ENCODE data around the gene ST6GALNAC5. TPM values are rescaled to one million over a fixed set of nuclear protein-coding genes. Genes with fewer than 3 reads are reported as not detected.

The ST6GALNAC5 gene
- total and polyA plus RNA-seq, 2 of the 13 experiments (the other 11 are each of a cell fraction or from before 2014, with no cell fraction given), result not detected

DNA sequence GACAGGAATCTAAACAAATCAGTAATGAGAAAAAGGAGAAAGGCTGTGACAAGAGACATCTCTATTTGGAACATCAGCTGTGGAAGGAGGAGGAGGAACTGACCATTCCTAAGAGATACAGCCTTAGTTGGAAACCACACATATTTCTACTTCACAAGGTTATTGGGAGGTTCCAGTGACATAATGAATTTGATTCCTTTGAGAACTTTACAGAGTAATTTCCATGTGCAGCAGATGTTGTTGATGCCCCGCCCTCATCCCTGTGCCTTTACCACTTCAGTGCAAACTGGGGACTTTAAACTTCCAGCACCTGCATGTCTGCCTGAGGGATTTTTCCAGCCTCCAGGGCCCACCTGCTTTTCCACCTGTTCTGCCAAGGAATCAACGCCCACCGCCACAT is 9.3 kb upstream of the ST6GALNAC5 start:
- no peak for DNase-seq (ENCODE audit: low spot score)
- in situ Hi-C loops (cut with HindIII; ENCODE audit: extremely low pct_ligation_motif_present, low pct_unique_long_range_greater_than_20kb) (no loop called here), intact Hi-C loops (cut with micrococcal nuclease; ENCODE audit: unreplicated experiment) (no loop called here)
- no peaks in the 10 kb centered on the region for H3K4me1 ChIP-seq (ENCODE audit: insufficient read depth, low read length)
- ChIA-PET POLR2A (no interaction called here), CTCF (ENCODE audit: low intra/inter-chr PET ratio, low total read pairs) (no interaction called here)
- H4K20me1 ChIP-seq (ENCODE audit: insufficient read depth, low read length), result no peaks in the 10 kb centered on the region
- H3K79me2 ChIP-seq (ENCODE audit: insufficient read depth, low read length), result no peaks in the 10 kb centered on the region
- no peak overlapping the region for H2AFZ ChIP-seq (ENCODE audit: low read length)
- no peak for ATAC-seq
- H3K4me2 ChIP-seq (ENCODE audit: low read depth, low read length), result no peak overlapping the region
- no peaks in the 10 kb centered on the region for H3K27me3 ChIP-seq (ENCODE audit: control insufficient read depth in 1 of 2, insufficient read depth in 2 of 2, low read length in 2 of 2)
- H3K4me3 ChIP-seq (replicated peaks in 1 of 3; ENCODE audit: insufficient read depth in 1 of 3, low read depth in 2 of 3, low read length in 3 of 3), result no peak overlapping the region
- 0% methylated on average over 3 of the region's 3 CpGs for WGBS (ENCODE audit: low lambda C conversion rate)
- no peak overlapping the region for H3K27ac ChIP-seq (ENCODE audit: extremely low read length, insufficient read depth, low read length)
- H3K9me3 ChIP-seq (ENCODE audit: low read length), result no peaks in the 10 kb centered on the region
- FAIRE-seq, result no peak
- TF ChIP-seq, protein P1, sequence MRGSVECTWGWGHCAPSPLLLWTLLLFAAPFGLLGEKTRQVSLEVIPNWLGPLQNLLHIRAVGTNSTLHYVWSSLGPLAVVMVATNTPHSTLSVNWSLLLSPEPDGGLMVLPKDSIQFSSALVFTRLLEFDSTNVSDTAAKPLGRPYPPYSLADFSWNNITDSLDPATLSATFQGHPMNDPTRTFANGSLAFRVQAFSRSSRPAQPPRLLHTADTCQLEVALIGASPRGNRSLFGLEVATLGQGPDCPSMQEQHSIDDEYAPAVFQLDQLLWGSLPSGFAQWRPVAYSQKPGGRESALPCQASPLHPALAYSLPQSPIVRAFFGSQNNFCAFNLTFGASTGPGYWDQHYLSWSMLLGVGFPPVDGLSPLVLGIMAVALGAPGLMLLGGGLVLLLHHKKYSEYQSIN (CRISPR knock-in tag; IDR thresholded peaks at IDR 0.05; ENCODE audit: borderline replicate concordance), result no peak
- TF ChIP-seq HDAC2 (CRISPR knock-in tag; IDR thresholded peaks at IDR 0.05), result no peak
- no peak for TF ChIP-seq RBM22 (optimal IDR thresholded peaks at IDR 0.05; ENCODE audit: low read length)
- no peak for TF ChIP-seq RARA (CRISPR knock-in tag; IDR thresholded peaks at IDR 0.05)
- TF ChIP-seq ZBTB7B (CRISPR knock-in tag; IDR thresholded peaks at IDR 0.05), result no peak
- TF ChIP-seq, protein P2, sequence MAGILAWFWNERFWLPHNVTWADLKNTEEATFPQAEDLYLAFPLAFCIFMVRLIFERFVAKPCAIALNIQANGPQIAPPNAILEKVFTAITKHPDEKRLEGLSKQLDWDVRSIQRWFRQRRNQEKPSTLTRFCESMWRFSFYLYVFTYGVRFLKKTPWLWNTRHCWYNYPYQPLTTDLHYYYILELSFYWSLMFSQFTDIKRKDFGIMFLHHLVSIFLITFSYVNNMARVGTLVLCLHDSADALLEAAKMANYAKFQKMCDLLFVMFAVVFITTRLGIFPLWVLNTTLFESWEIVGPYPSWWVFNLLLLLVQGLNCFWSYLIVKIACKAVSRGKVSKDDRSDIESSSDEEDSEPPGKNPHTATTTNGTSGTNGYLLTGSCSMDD (CRISPR knock-in tag; IDR thresholded peaks at IDR 0.05), result no peak
- no peak for TF ChIP-seq JARID2 (CRISPR knock-in tag; IDR thresholded peaks at IDR 0.05; ENCODE audit: insufficient replicate concordance)
- TF ChIP-seq MEIS2 (CRISPR knock-in tag; IDR thresholded peaks at IDR 0.05), result no peak
- TF ChIP-seq CHCHD3 (CRISPR knock-in tag; IDR thresholded peaks at IDR 0.05), result no peak
- TF ChIP-seq NONO (IDR thresholded peaks at IDR 0.05), result no peak
- no peak for TF ChIP-seq NONO (CRISPR knock-in tag; conservative IDR thresholded peaks at IDR 0.05)
- H3K9ac ChIP-seq (ENCODE audit: insufficient read depth, low read depth, low read length), result no peak overlapping the region
- no peaks in the 10 kb centered on the region for H3K36me3 ChIP-seq (replicated peaks in 1 of 2; ENCODE audit: control insufficient read depth in 1 of 2, insufficient read depth in 2 of 2, low read length in 2 of 2)
- no TSS peak for BruUV-seq (replicated peaks)

Data from HepG2 (cell line).